Measurements from ENCODE around the gene PHTF1.
A peak's percentile ranks its signal among the peaks of the same experiment; 100 is the strongest.
"Not testable (repeated sequence)": the region's sequence is repeated elsewhere in the genome, so short reads cannot be mapped to it uniquely, and the experiment has no call there.

PHTF1 gene

DNA sequence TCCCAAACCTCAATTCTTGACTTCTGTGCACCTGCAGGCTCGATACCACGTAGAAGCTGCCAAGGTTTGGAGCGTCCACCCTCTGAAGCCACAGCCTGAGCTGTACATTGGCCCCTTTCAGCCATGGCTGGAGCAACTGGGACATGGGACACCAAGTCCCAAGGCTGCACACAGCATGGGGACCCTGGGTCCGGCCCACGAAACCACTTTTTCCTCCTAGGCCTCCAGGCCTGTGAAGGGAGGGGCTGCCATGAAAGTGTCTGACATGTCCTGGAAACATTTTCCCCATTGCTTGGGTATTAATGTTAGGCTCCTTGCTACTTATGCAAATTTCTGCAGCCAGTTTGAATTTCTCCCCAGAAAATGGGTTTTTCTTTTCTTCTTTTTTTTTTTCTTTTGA, 40.7 kb downstream of the PHTF1 start:
- not testable (repeated sequence) for DNase-seq (ENCODE audit: low spot score)

DNA sequence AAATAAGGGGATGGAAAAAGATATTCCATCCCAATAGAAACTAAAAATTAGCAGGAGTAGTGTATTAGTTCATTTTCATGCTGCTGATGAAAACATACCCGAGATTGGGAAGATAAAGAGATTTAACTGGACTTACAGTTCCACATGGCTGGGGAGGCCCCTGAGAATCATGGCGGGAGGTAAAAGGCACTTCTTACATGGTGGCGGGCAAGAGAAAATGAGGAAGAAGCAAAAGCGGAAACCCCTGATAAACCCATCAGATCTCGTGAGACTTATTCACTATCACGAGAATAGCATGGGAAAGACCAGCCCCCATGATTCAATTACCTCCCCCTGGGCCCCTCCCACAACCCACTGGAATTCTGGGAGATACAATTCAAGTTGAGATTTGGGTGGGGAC, 41.8 kb downstream of the PHTF1 start:
- DNase-seq (ENCODE audit: low spot score) = not testable (repeated sequence)

DNA sequence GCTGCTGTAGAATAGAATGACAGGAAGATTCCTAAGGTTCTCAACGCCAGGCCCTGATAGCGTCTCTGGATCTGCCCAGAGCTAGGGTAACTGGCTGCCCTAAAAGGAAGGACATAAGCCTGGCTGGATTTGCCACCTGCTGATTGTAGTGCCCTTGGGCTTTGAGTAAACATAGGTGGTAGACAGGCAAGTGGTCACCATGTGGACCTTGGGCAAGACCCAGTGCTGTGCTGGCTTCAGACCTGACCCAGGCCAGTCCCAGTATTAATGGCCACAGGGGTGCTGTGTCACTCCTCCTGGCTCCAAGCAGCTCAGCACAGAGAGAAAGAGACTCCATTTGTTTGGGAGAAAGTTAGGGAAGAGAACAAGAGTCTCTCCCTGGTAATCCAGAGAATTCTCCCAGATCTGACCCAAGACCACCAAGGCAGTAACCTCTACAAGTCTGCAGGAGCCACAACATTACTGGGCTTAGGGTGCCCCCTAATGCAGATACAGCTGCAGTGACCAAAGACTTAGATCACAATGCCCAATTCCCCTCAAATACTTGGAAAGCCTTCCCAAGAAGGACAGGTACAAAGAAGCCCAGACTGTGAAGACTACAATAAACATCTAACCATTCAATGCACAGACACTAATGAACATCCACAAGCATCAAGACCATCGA, 44.5 kb downstream of the PHTF1 start:
- no peak for DNase-seq (ENCODE audit: low spot score)

DNA sequence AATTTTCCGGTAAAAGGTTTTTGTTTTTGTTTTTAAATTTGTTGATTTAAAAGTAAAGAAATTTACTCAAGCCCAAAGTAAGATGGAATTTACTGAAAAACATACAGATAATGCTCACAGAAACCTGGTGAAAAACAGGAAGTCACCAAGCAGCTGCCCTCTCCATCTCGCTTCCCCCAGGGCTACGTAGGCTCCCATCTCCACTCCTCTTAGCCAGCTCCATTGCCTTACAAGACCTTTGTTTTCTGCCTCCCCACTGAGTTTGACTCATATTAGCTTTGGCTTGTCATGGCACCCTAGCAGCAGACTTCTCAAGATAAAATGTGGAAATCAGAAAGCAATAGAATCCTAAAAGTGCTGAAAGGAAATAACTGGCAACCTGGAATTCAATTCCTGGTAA, 57.9 kb downstream of the PHTF1 start:
- DNase-seq (ENCODE audit: low spot score) = no peak

DNA sequence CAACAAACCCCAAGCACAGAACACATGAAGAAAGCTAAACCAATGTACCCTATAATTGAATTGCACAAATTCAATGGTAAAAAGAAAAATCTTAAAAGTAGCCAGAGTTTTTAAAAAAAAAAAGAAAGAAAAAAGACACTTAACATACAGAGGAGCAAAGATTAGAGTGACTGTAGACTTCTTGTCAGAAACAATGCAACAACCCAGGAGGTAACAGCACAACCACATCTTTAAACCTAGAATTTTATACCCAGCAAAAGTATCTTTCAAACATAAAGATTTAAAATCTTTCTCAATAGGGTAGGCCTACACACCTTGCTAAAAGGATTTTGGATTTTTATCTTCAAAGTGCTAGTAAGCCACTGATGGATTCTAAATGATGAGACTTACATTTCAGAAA, 64.4 kb downstream of the PHTF1 start:
- DNase-seq (ENCODE audit: low spot score) = no peak

- DNase-seq (ENCODE audit: low spot score) = no peak
These were observed 66.4 kb downstream of the PHTF1 start for GRCh38 chr1:113692824-113693431.

DNA sequence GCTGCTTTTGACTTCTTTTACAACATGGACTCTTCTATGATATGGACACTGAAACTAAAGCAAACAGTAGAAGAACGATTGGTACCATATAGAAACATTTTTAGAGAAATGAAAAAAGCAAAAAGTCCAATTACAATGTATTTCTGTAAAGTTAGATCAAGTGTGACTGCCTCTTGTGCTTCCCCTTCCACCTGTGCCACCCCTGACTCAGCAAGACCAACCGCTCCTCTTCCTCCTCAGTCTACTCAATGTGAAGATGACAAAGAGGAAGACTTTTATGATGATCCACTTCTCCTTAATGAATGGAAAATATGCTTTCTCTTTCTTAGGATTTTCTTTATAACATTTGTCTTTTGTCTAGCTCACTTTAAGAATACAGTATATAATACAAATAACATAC, 66.9 kb downstream of the PHTF1 start:
- DNase-seq (ENCODE audit: low spot score) = no peak

GRCh38 chr1:113691184-113691583, 68.1 kb downstream of the PHTF1 start:
- no peak for DNase-seq (ENCODE audit: low spot score)

DNA sequence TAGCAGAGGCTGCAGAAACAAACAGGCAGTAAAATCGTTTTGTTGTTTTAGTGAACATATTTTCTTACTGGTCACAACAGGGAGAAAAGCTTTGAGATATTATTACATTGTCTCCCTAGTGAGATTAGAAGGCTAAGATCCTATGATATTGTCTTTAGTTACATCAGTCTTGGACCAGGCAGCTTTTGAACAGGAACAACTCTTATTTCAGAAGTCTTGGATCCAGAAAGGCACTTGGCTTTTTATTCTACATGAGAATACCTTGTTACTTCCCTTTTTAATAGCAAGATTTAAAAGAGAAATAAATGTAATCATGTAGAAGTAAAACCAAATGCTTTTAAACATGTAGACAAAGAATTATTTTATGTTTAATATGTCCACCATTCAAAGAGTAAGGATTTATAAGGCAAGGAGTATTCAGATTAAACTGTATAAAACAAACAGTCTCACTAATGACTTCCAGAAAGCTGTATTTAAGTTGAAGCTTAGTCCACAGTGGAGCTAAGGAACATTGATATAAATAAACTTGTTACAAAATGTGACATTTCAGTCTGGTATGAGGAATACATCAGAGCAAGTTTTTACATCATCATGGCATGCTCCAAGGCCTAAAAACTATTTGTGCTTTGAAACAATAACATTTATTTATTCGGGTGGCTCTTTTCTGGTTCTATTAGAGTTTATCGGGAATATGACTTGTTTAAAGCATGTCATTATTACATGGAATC, 72.2 kb downstream of the PHTF1 start:
- DNase-seq (ENCODE audit: low spot score) = no peak

GRCh38 chr1:113684153-113684541, 75.1 kb downstream of the PHTF1 start:
- DNase-seq (ENCODE audit: low spot score) = no peak

DNA sequence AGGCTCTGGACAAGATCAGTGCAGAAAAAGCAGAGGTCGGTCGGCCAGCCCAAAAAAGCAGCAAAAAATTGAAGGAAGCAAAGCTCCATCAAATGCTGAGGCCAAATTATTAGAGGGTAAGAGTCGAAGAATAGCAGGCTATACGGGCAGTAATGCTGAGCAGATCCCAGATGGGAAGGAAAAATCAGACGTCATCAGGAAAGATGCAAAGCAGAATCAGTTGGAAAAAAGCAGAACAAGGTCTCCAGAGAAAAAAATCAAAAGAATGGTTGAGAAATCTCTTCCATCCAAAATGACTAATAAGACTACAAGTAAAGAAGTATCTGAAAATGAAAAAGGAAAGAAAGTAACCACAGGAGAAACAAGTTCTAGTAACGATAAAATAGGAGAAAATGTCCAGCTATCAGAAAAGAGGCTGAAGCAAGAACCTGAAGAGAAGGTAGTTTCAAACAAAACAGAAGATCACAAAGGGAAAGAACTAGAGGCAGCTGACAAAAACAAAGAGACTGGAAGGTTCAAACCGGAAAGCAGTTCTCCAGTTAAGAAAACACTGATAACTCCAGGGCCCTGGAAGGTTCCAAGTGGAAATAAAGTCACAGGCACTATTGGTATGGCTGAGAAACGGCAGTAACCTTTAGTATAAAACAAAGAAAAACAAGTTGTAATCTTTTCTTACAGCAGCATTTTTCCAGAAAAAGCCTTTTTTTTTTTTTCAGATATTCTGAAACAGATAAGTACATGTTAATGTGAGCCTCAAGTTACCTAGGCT, 75.7 kb downstream of the PHTF1 start:
- DNase-seq (ENCODE audit: low spot score) = no peak

- DNase-seq (ENCODE audit: low spot score) = no peak
These were observed 77.5 kb downstream of the PHTF1 start for GRCh38 chr1:113681596-113682337.

- no peak for DNase-seq (ENCODE audit: low spot score)
These were observed 81.2 kb downstream of the PHTF1 start for GRCh38 chr1:113678159-113678469.

GRCh38 chr1:113677250-113678158, 81.8 kb downstream of the PHTF1 start:
- peak; percentile 85 for DNase-seq (ENCODE audit: low spot score)

DNA sequence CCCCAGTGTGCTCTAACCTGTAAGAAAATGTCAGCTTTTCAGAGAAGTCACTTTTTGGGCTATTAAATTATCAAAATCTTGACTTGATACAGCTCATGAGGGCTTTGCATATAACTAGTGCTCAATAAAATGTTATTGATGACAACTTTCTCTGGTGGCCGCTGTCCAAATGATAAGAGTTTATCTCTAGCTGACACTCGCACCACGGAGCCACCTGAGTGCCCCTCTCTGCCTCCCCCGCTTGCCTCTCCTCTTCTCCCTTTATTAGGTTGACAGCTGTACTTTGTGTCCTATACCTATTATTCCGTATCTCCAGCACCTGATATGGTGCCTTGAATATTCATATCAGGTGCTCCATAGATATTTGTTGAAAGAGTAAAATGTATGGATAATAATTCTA, 82.8 kb downstream of the PHTF1 start:
- no peak for DNase-seq (ENCODE audit: low spot score)

DNA sequence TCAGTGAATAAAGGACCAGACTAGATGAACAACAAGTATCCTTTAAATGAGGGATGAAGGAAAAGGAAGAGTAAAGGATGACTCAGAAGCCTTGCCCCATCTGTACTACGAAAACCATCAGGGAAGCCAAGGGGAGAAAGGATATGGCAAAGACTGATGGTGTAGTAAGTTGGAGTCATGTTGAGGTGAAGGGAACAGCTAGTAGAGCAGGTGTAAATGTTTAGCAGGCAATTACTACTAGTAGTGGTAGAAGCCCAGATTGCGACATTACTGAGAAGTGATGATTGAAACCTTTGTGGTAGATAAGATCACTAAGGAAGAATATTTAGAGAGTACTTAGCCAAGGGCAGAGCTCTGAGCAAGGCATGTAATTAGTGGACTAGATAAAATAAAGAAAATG, 84.0 kb downstream of the PHTF1 start:
- DNase-seq (ENCODE audit: low spot score) = peak; percentile 17

DNA sequence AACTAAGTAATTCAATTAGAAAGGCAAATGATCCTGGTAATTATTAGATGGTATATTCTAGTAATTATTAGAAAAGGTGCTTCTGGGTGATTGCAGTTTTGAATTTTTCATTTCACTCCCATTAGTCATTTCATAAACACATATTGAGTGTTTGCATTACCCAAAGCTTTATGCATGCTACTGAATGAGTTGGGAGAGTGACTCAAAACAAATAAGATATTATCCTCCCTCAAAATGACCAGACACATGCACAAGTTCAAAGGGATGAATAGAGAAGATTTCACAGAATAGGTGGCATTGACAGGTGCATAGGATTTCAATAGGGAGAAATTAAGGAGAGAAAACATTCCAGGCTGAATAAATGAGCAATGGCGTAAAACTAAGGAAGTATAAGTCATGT, 84.7 kb downstream of the PHTF1 start:
- DNase-seq (ENCODE audit: low spot score) = peak; percentile 19

DNA sequence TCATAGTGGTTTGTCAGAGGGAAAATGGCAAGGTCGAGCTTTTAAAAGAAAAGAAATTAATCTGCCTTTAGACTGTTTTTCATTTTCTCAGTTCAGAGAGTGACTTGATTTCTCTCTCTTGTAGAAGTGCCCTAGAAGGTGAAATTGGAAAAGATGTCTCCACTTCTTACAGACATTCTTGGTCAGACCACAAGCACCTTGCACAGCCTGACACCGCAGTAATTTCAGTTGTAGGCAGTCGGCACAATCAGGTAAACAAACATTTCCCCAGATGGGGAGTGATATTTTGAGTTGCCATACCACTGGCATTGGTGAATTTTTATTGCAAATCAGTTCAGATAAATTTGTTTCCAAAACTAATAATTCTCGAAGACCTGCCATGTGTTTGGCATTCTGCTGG, 86.8 kb downstream of the PHTF1 start:
- DNase-seq (ENCODE audit: low spot score) = no peak

GRCh38 chr1:113670650-113671049, 88.6 kb downstream of the PHTF1 start:
- no peak for DNase-seq (ENCODE audit: low spot score)

DNA sequence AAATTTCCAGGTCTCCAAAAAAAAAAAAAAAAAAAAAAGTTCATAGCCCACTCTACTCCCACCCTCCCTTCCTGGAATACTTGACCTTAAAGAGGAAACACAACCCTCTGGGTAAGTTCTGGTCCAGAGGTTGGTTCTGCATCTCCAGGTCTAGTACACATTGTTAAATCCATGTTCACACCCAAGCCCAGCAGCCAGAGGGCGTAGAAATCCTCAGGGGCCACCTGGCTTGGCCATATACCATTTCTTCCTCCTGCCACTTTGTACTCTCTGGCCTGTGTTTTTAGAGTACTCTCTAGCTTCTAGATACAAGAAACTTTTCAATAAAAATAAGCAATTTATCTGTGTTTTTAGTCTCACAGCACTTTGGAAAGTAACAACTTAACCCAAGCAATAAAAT, 89.3 kb downstream of the PHTF1 start:
- no peak for DNase-seq (ENCODE audit: low spot score)

DNA sequence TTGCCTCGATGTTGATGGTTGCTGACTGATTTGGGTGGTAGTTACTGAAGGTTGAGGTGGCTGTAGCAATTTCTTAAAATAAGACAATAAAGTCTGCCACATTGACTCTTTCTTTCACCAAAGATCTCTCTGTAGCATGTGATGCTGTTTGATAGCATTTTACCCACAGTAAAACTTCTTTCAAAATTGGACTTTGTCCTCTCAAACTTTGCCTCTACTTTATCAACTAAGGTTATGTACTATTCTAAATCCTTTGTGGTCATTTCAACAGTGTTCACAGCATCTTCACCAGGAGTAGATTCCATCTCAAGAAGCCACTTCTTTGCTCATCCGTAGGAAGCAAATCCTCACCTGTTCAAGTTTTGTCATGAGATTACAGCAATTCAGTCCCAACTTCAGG, 93.2 kb downstream of the PHTF1 start:
- no peak for DNase-seq (ENCODE audit: low spot score)

All from kidney tubule cell (primary cell).